GM18511 (cell line): ENCODE measurements around the gene CD8B.

Experiments
- ATAC-seq: cut with Tn5 transposase; IDR thresholded peaks from one replicate; pipeline ENCODE4 v1.9.1; 2021; ENCODE audit warnings: mild to moderate bottlenecking, moderate library complexity; ENCODE audit not compliant: unreplicated experiment

CD8B gene

DNA sequence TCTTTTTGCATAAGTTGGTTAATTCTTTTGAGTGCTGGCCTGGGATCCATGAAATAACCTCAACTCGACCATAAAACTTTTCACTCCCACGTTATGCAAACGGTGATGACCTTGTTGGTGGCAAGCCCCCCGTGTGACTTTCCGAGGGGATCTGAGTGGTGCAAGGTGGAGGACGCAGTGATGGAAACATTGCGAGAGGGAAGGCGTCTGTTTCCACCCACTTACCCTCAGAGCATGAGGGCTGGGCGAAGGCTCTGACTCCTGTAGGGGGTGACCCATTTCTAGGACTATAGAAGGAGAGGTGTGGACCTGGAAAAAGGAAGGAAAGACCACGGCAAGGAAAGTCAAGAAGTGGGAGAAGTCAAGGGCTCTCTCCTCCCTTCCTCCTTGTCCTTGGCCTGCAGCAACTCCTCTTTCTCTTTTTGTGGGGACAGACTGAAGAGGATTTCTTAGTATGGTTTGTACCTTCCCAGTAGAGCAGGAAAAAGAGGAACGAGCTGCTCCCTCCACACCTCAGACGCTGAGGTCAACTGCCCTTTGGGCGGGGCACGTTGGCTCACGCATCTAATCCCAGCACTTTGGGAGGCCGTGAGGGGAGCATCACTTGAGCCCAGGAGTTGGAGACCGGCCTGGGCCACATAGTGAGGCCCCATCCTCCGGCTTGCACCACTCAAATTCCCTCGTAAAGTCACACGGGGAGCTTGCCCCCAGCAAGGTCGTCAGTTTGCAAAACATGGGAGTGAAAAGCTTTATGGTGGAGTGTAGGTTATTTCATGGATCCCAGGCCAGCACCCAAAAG is 55.4 kb downstream of the CD8B start:
- no peak for ATAC-seq

GRCh38 chr2:86800856-86801567 is 60.7 kb downstream of the CD8B start:
- ATAC-seq: no peak

DNA sequence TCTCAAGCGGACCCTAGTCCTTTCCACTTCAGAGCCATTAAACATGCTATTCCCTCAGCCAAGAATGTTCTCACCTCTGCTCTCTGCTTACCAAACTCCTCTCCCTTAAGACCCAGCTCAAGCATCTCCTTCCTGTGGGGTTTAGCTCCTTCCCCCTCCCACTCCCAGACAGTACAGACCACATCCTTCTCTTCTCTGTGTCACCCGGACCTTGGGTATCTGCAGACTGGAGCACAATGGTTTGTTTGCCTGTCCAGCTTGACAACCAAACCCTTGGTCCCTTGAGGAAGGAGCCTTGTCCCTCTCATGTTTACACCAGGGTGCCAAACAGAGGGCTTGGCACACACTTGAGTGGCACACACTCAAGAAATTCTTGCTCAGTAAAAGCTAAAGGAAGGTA is 66.8 kb downstream of the CD8B start:
- no peak for ATAC-seq

DNA sequence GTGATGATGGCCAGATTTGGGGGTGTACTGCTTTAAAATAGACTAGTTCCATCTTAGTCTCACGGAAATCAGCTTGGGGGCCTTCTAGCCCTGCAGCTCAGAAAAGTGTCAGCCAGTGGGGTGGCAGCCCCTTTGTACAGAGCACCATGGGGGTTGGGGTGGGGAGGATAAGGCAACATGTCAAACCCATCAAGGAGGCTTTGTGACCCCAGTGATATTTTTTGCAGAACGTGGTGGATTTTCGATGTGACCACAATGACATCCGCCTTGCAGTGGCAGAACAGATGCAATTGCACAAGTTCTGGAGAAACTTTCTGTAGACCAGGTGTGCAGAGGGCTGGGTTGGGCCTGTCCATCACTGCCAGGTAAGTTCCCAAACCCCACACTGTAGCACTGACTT is 67.9 kb downstream of the CD8B start:
- ATAC-seq: no peak

GRCh38 chr2:86791573-86791972 is 70.1 kb downstream of the CD8B start:
- no peak for ATAC-seq

DNA sequence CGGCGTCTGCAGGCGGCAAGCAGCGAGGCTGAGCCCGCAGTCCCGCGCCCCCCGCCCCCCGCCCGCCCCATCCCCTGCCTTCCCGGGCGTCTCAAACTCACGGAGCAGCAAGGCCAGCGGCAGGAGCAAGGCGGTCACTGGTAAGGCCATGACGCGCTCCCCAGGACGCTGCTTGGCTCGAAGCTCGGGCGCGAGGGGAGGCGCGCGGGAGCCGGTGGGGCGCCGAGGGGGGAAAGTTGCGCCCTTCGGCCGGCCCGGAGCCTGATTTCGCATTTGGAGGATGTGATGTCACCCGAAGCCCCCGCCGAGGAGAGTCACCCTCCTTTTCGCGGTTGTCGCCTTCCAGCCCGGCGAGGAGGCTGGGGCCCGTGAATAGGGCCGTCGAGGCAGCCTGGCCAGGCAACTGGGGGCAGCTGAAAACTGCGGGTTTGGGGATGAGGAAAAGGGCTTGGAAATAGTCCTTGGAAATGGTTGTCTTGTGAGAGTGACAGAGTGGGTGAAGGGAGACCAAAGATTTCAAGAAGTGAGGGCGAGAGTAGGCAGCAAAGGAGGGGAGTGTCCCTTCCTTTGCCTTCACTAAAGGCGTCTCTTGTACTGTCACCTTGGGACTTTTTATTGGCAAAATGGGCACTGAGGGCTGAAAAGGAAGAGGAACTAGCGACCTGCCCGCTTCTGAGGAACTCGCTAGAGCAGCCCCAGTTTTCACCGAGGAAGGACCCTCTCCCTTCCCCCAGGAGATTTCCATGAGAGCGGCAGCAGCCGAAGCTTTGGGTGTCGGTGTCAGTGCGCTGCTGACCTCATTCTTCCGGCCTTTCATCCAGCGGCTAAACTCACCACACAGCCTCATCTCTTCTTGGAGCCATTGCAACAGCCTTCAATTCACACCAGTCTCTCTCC is 70.8 kb downstream of the CD8B start, which contains the start of gene CD8A:
CD8A (minus strand) TSS at position 238 of the 897 bp plus-strand sequence; CDS start at position 150, 88 bp downstream.
- ATAC-seq: no peak

DNA sequence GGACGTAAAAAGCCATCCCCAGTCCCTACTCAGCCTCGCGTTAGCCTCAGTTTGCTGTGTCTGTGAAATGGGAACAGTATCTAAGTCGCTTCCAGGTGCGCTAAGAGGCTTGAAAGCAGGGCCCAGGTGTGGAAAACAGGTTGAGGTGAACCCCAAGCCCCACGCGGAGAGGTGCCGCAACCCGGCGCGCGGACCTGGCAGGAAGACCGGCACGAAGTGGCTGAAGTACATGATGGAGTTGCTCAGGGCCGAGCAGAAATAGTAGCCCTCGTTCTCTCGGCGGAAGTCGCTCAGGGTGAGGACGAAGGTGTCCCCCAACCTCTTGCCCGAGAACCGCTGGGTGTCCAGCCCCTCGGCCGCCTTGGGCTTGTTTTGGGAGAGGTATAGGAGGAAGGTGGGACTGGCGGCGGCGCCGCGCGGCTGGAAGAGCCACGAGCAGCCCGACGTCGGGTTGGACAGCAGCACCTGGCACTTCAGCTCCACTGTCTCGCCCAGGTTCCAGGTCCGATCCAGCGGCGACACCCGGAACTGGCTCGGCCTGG is 71.5 kb downstream of the CD8B start:
- ATAC-seq: no peak

DNA sequence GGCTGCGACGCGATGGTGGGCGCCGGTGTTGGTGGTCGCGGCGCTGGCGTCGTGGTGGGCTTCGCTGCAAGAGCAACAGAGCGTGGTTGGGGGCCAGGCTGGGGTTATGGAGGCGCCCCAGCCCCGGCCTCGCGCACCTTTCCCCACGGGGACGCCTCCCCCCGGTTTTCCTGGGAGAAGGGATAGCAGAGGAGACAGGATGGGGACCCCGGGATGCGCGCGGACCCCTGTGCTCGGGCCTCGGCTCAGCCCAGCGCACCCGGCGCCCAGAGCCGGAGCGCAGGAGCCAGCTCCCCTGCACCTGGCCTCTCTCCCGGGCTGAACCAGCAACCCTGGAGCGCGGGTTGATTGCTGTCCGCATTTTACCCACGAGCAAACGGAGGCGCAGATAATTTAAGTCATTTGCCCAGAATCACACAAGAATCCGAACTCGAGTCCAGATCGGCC is 72.0 kb downstream of the CD8B start:
- no peak for ATAC-seq

GRCh38 chr2:86788881-86789686 is 72.6 kb downstream of the CD8B start:
- ATAC-seq: no peak

- no peak for ATAC-seq
These were observed 73.5 kb downstream of the CD8B start for GRCh38 chr2:86788165-86788564.

- no peak for ATAC-seq
These were observed 74.0 kb downstream of the CD8B start for GRCh38 chr2:86787736-86788135.

- no peak for ATAC-seq
These were observed 75.6 kb downstream of the CD8B start for GRCh38 chr2:86786001-86786536.

DNA sequence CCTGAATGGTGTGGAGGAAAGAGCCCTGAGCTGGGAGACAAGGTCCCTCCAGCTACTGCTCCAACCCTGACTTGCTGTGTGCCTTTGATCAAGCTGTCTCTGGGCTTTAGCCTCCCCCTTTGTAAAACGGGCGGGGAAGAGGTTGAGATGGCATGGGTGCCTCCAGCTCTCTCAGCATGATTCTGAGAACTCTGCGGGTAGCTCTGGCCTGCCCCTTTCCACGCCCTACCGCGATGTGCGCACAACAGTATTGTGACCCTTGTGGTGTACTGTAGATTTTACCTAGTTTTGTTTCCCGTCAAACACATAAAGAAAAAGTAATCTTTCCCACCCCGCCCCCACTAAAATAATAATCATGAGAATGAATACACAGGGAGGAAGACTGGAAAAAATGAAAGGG is 76.2 kb downstream of the CD8B start:
- no peak for ATAC-seq

DNA sequence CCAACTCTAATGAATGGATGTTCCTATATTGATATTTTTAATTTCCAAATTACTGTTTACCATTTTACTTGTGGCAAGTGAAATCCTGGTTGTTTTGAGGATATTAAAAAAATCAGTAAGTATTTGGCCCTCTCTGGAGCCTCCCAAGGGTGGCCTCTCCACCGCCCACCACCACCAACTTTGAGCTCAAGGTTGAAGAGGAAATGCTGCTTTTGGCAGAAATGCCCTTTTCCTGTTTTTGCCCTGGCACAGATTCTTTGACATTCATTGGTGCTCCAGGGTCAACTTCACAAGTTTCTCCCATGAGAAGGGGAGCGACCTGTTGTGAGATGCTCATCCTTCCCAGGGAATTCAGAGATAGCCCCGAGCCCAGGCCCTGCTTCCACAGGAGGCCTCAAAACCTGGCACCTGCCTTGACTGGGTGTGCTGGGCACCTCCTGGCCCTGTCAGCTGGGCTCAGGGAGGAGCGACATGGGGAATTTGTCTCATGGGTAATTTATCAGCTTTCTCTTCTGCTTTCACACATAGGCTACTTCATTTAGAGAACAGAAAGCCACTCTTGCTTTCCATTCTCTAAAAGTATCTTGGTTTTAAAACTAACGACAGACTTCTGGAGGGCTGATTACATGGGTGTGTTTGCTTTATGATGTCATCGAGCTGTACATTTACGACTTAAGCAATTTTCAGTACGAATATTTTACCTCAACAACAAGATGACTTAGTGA is 77.9 kb downstream of the CD8B start:
- peak; percentile 96 for ATAC-seq

DNA sequence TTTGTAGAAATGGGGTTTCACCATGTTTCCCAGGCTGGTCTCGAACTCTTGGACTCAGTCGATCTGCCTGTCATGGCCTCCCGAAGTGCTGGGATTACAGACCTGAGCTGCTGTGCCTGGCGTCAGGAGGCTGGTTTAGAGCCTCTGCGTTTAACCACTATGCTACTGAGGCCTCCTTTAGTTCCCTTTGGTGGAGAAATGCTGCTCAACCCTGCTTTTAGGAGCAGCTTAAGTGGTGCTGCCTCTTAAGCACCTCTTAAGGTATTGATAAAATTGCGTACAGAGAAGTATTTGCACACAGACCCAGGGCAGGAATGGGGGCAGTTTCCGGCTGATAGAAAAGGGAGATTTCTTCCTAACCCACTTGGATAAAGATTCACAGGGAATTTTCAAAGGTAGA is 78.9 kb downstream of the CD8B start:
- ATAC-seq: no peak

- ATAC-seq: no peak
These were observed 80.3 kb downstream of the CD8B start for GRCh38 chr2:86781363-86781762.

- ATAC-seq: no peak
These were observed 81.7 kb downstream of the CD8B start for GRCh38 chr2:86779971-86780370.

DNA sequence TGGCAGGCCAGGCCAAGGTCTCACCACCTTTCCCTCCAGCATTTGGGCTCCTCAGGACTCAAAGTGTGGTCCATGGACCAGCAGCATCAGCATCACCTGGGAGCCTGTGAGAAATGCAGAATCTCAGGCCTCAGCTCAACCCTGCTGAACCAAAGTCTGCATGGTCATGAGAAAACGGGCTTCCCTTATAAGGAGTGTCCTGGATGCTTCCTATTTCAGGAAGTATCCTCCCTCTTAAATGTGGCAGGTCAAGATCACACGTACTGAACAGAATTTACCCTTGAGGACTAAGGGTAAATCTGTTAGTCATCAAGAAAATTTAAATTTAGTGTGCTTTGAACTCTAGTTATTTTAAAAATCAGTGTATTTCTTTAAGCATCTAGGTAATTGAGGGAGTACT is 82.7 kb downstream of the CD8B start:
- no peak for ATAC-seq

DNA sequence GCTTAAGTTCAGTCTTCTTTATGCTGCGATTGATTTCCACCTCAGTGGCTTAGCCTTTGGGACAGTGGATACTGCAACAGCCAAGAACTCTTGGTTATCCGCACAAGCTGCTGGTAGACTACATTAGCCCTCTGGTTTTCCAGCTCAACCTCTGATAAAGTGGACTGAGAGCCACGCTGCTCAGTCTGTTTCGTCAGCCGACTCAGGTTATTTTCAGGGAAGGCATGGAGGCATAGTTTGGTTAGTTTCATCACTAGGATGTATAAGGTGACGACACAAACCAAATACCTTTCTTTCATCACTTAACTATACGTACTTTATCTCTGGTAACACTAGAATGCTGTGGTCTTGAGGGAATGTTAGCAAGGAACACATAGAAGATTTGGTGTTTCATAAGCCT is 85.2 kb downstream of the CD8B start:
- no peak for ATAC-seq
